Neural crest cell (in vitro differentiated cells): ENCODE measurements around the gene ZDHHC1. TPM values are rescaled to one million over a fixed set of nuclear protein-coding genes. Genes with fewer than 3 reads are reported as not detected.

Source experiments
- DNase-seq: peaks from one replicate; pipeline ENCODE4 v3.0.0; 2021; ENCODE audit warnings: low read depth, mixed read lengths, low spot score
- H3K27ac Mint-ChIP-seq: one replicate; pipeline ENCODE4 v1.8.0; 2021; ENCODE audit warnings: mild to moderate bottlenecking, mixed read lengths; ENCODE audit not compliant: unreplicated experiment
- H3K27me3 Mint-ChIP-seq: 2 replicates; pipeline ENCODE4 v1.8.0; 2021; ENCODE audit warnings: low read depth, mild to moderate bottlenecking, mixed read lengths
- H3K36me3 Mint-ChIP-seq: 2 replicates; pipeline ENCODE4 v1.8.0; 2021; ENCODE audit warnings: low read depth, mild to moderate bottlenecking, mixed read lengths
- H3K4me1 Mint-ChIP-seq: 2 replicates; pipeline ENCODE4 v1.8.0; 2021; ENCODE audit warnings: mixed read lengths
- H3K4me3 Mint-ChIP-seq: one replicate; pipeline ENCODE4 v1.8.0; 2021; ENCODE audit warnings: mild to moderate bottlenecking, mixed read lengths
- H3K9me3 Mint-ChIP-seq: 2 replicates; pipeline ENCODE4 v1.8.0; 2021; ENCODE audit warnings: mixed read lengths
- CTCF ChIP-seq: fragments of 200-600 bp; sonication (generic); conservative IDR thresholded peaks from 2 replicates; pipeline ENCODE4 v1.5.0; 2021; ENCODE audit warnings: antibody characterized with exemption, mild to moderate bottlenecking
- total RNA-seq: library from RNA; stranded (reverse); gene quantifications from 2 replicates; pipeline ENCODE4 v1.2.1, GENCODE V29; 2021

ZDHHC1 gene
- total RNA-seq, 1 donor from 2014 or later = 10.2 TPM

- Mint-ChIP-seq H3K27me3 (peaks cover under 1% of the 10 kb centered on the region), H3K27ac (no peak overlapping the region), H3K36me3 (no peaks in the 10 kb centered on the region), H3K4me1 (peaks cover 21% of the 10 kb centered on the region), H3K9me3 (no peaks in the 10 kb centered on the region), H3K4me3 (peak overlapping the region; percentile 65)
- no peak for DNase-seq
- TF ChIP-seq CTCF = no peak
These were observed 2.0 kb downstream of the ZDHHC1 start for GRCh38 chr16:67413978-67414911.

GRCh38 chr16:67412294-67412693 lies 4.0 kb downstream of the ZDHHC1 start:
- Mint-ChIP-seq H3K27ac (no peak overlapping the region), H3K27me3 (no peaks in the 10 kb centered on the region), H3K4me1 (peaks cover 21% of the 10 kb centered on the region), H3K9me3 (no peaks in the 10 kb centered on the region), H3K4me3 (no peak overlapping the region), H3K36me3 (no peaks in the 10 kb centered on the region)
- DNase-seq = no peak
- no peak for TF ChIP-seq CTCF

- no peak overlapping the region for H3K27ac Mint-ChIP-seq
- H3K4me3 Mint-ChIP-seq = no peak overlapping the region
- H3K27me3 Mint-ChIP-seq = no peaks in the 10 kb centered on the region
- H3K9me3 Mint-ChIP-seq = no peaks in the 10 kb centered on the region
- no peaks in the 10 kb centered on the region for H3K36me3 Mint-ChIP-seq
- no peak for DNase-seq
- peaks cover 15% of the 10 kb centered on the region for H3K4me1 Mint-ChIP-seq
- no peak for TF ChIP-seq CTCF
These were observed 4.9 kb downstream of the ZDHHC1 start for GRCh38 chr16:67411339-67411738.

- H3K4me3 Mint-ChIP-seq = no peak overlapping the region
- peaks cover 10% of the 10 kb centered on the region for H3K4me1 Mint-ChIP-seq
- H3K36me3 Mint-ChIP-seq = no peaks in the 10 kb centered on the region
- no peaks in the 10 kb centered on the region for H3K27me3 Mint-ChIP-seq
- no peak for DNase-seq
- no peak for TF ChIP-seq CTCF
- no peak overlapping the region for H3K27ac Mint-ChIP-seq
- H3K9me3 Mint-ChIP-seq = no peaks in the 10 kb centered on the region
These were observed 6.6 kb downstream of the ZDHHC1 start for GRCh38 chr16:67409631-67410030.

- H3K9me3 Mint-ChIP-seq = no peaks in the 10 kb centered on the region
- H3K27ac Mint-ChIP-seq = peak overlapping the region; percentile 62
- no peak for TF ChIP-seq CTCF
- H3K4me3 Mint-ChIP-seq = no peak overlapping the region
- peaks cover 9% of the 10 kb centered on the region for H3K4me1 Mint-ChIP-seq
- no peak for DNase-seq
- H3K36me3 Mint-ChIP-seq = no peaks in the 10 kb centered on the region
- no peaks in the 10 kb centered on the region for H3K27me3 Mint-ChIP-seq
These were observed 8.4 kb downstream of the ZDHHC1 start for GRCh38 chr16:67407788-67408452.
